Measurements from ENCODE around the gene TBCA. TPM values are rescaled to one million over a fixed set of nuclear protein-coding genes. Genes with fewer than 3 reads are reported as not detected.

The TBCA gene
- total and polyA plus RNA-seq, 8 donors, result 33.3 to 328 (median 127) TPM

DNA sequence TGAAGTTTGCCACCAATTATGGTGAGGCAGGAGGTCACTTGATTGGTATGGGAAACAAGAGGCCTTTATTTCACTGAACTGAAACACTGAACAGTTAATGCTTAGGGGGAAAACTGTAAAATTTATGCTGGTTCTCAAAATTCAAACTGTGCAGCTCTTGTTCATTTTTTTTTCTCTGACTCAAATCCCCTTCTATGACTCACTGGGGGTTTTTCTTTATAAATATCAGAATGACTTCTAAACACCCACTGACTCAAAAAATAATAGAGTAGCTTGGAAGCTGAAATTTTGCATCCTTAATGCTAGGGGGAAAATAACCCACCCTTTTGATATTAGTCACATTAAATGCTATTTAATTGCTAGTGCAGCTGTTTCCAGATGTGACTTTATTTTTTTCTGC lies 113.5 kb downstream of the TBCA start:
- DNase-seq, result no peak
- H3K4me3 ChIP-seq, result no peak overlapping the region
- no peaks in the 10 kb centered on the region for H3K36me3 ChIP-seq
- peaks cover 0 to 6% (median 0%) of the 10 kb centered on the region in 4 donors for H3K9me3 ChIP-seq
- TF ChIP-seq POLR2AphosphoS5 (IDR thresholded peaks at IDR 0.05), result no peak
- no peak for TF ChIP-seq EP300 (IDR thresholded peaks at IDR 0.05)
- TF ChIP-seq POLR2A (IDR thresholded peaks at IDR 0.05), result no peak
- peaks cover 0 to 34% (median 0%) of the 10 kb centered on the region in 3 donors for H3K27me3 ChIP-seq
- intact Hi-C loops (cut with DNase I; ENCODE audit: low total_unique reads), result no loop called here
- no peaks in the 10 kb centered on the region for H3K4me1 ChIP-seq
- no peak overlapping the region for H3K27ac ChIP-seq

DNA sequence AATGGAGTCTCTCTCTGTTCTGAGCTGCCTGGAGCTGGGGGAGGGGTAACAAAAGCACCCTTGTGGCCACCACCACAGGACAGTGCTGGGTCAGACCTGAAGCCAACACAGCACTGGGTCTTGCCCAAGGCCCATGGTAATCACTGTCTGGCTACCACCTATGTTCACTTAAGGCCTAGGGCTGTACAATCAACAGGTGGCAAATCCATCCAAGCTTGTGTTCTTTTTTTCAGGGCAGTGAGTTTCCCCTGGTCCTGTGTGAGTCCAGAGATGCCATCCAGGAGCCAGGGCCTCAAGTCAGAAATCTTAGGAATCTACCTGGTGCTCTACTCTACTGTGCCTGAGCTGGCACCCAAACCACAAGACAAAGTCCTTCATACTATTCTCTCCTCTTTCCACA lies 117.5 kb downstream of the TBCA start:
- intact Hi-C loops (cut with DNase I; ENCODE audit: low total_unique reads), result no loop called here
- Histone ChIP-seq H3K4me3 (no peak overlapping the region), H3K9me3 (peaks cover 0 to 8% (median 2%) of the 10 kb centered on the region in 4 donors), H3K36me3 (no peaks in the 10 kb centered on the region), H3K27ac (no peak overlapping the region), H3K4me1 (no peaks in the 10 kb centered on the region), H3K27me3 (peaks cover 0 to 16% (median 0%) of the 10 kb centered on the region in 3 donors)
- no peak for DNase-seq
- TF ChIP-seq POLR2A (IDR thresholded peaks at IDR 0.05) (no peak), CTCF (IDR thresholded peaks at IDR 0.05) (no peak), POLR2AphosphoS5 (IDR thresholded peaks at IDR 0.05) (no peak), EP300 (IDR thresholded peaks at IDR 0.05) (no peak)

- Histone ChIP-seq H3K36me3 (no peaks in the 10 kb centered on the region), H3K9me3 (peaks cover 0 to 5% (median 0%) of the 10 kb centered on the region in 4 donors), H3K27me3 (peaks cover 0 to 55% (median 1%) of the 10 kb centered on the region in 3 donors), H3K27ac (no peak overlapping the region), H3K4me1 (no peaks in the 10 kb centered on the region), H3K4me3 (no peak overlapping the region)
- no peak for TF ChIP-seq CTCF (IDR thresholded peaks at IDR 0.05)
- no peak for TF ChIP-seq POLR2AphosphoS5 (IDR thresholded peaks at IDR 0.05)
- TF ChIP-seq EP300 (IDR thresholded peaks at IDR 0.05), result no peak
- TF ChIP-seq POLR2A (IDR thresholded peaks at IDR 0.05), result no peak
- DNase-seq, result no peak
- 24 to 47% (median 40%) methylated on average over 2 of the region's 2 CpGs for WGBS, 5 donors
- intact Hi-C loops (cut with DNase I; ENCODE audit: low total_unique reads), result no loop called here
Measured at GRCh38 chr5:77651343-77651742, 124.8 kb downstream of the TBCA start.

DNA sequence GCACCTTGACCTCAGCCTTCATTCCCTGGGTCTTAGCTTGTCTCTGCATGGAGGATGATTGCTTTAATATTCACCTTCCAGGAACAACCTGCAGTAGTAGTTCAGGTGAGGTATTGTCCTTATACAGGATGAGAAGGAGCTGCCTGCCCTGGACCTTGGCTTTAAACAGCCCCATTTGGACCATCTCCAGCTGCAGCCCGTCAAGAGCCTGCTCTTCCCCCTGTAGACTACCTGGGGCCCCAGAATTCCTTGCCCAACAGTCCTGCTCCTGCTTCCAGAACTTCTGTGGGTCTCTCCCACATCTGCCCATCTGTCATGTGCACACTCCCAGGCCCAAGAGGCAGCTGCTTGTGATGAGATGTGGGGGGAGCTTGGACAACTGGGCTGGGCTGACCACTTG lies 125.5 kb downstream of the TBCA start:
- 22 to 50% (median 38%) methylated on average over 1 of the region's 1 CpG for whole genome bisulfite sequencing, 5 donors
- TF ChIP-seq EP300 (IDR thresholded peaks at IDR 0.05), result no peak
- no peak for TF ChIP-seq CTCF (IDR thresholded peaks at IDR 0.05)
- TF ChIP-seq POLR2AphosphoS5 (IDR thresholded peaks at IDR 0.05), result no peak
- no peak for TF ChIP-seq POLR2A (IDR thresholded peaks at IDR 0.05)
- Histone ChIP-seq H3K4me3 (no peak overlapping the region), H3K36me3 (no peaks in the 10 kb centered on the region), H3K9me3 (peaks cover 0 to 5% (median 0%) of the 10 kb centered on the region in 4 donors), H3K27ac (no peak overlapping the region), H3K27me3 (peaks cover 0 to 61% (median 8%) of the 10 kb centered on the region in 3 donors), H3K4me1 (peaks cover 1 to 3% (median 2%) of the 10 kb centered on the region in 4 donors)
- intact Hi-C loops (cut with DNase I; ENCODE audit: low total_unique reads), result no loop called here
- DNase-seq, result no peak

DNA sequence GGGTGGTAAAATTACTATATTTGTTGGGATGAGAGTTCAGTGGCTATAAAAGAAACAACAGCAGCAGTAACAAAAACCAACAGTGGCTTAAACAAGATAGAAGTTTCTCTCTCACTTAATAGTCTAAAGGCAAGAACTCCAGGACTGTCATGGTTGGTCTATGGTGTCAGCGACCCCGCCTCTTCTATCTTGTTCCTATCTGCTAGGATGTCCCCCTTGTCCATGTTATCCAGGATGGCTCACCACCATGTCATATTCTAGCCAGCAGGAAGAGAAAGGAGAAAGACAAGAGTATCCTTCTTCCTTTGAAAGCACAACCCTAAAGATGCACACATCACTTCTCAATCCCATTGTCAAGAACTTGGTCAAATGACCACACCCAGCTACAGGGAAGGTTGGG lies 126.4 kb downstream of the TBCA start:
- intact Hi-C loops (cut with DNase I; ENCODE audit: low total_unique reads), result no loop called here
- peaks cover 0 to 70% (median 17%) of the 10 kb centered on the region in 3 donors for H3K27me3 ChIP-seq

More for the DNA sequence above, 126.4 kb downstream of the TBCA start:
- Histone ChIP-seq H3K4me3 (no peak overlapping the region), H3K36me3 (no peaks in the 10 kb centered on the region), H3K9me3 (no peaks in the 10 kb centered on the region), H3K4me1 (peaks cover 8 to 12% (median 12%) of the 10 kb centered on the region in 4 donors), H3K27ac (no peak overlapping the region)
- no peak for TF ChIP-seq POLR2A (IDR thresholded peaks at IDR 0.05)
- TF ChIP-seq CTCF (IDR thresholded peaks at IDR 0.05), result no peak
- TF ChIP-seq EP300 (IDR thresholded peaks at IDR 0.05), result no peak
- no peak for TF ChIP-seq POLR2AphosphoS5 (IDR thresholded peaks at IDR 0.05)
- DNase-seq, result no peak
- 90 to 97% (median 93%) methylated on average over 2 of the region's 2 CpGs for WGBS, 5 donors
